MM.1S (cell line): Measurements from ENCODE around the gene USP6NL.

Experiments used
- DNase-seq: peaks from one replicate; pipeline ENCODE4 v3.0.0-alpha.2; 2015
- H2AFZ ChIP-seq: fragments of 300-600 bp; sonication (generic); 2 replicates; pipeline ENCODE4 v1.6.0; 2016; ENCODE audit warnings: antibody characterized with exemption, low read length
- H3F3A ChIP-seq: fragments of 300-600 bp; sonication (generic); 2 replicates; pipeline ENCODE4 v1.6.1; 2016; ENCODE audit warnings: mild to moderate bottlenecking, antibody characterized with exemption, low read length, moderate library complexity, mixed read lengths; ENCODE audit not compliant: insufficient read depth
- H3K27ac ChIP-seq: fragments of 300-600 bp; sonication (generic); 2 replicates; pipeline ENCODE4 v1.5.1; 2016; ENCODE audit warnings: mild to moderate bottlenecking, low read length
- H3K27me3 ChIP-seq: fragments of 300-600 bp; sonication (generic); replicated peaks from 2 replicates; pipeline ENCODE4 v1.6.0; 2016; ENCODE audit warnings: low read length; ENCODE audit not compliant: insufficient read depth
- H3K36me3 ChIP-seq: fragments of 300-600 bp; sonication (generic); replicated peaks from 2 replicates; pipeline ENCODE4 v1.6.1; 2016; ENCODE audit warnings: mild to moderate bottlenecking, low read length, mixed read lengths; ENCODE audit not compliant: insufficient read depth
- H3K4me1 ChIP-seq: fragments of 300-600 bp; sonication (generic); 2 replicates; pipeline ENCODE4 v1.6.1; 2016; ENCODE audit warnings: low read length, mixed read lengths
- H3K4me2 ChIP-seq: fragments of 300-600 bp; sonication (generic); 2 replicates; pipeline ENCODE4 v1.6.0; 2016; ENCODE audit warnings: low read depth, low read length
- H3K4me3 ChIP-seq: fragments of 300-600 bp; sonication (generic); 2 replicates; pipeline ENCODE4 v1.5.1; 2016; ENCODE audit warnings: low read length, mixed read lengths
- H3K79me2 ChIP-seq: fragments of 300-600 bp; sonication (generic); 2 replicates; pipeline ENCODE4 v1.6.1; 2016; ENCODE audit warnings: mixed run types, low read length, mixed read lengths
- H3K9ac ChIP-seq: fragments of 300-600 bp; sonication (generic); 2 replicates; pipeline ENCODE4 v1.6.1; 2016; ENCODE audit warnings: low read length, mixed read lengths
- H3K9me2 ChIP-seq: fragments of 300-600 bp; sonication (generic); replicated peaks from 2 replicates; pipeline ENCODE4 v1.6.1; 2016; ENCODE audit warnings: mild to moderate bottlenecking, low read length, mixed read lengths; ENCODE audit not compliant: insufficient read depth
- H3K9me3 ChIP-seq: fragments of 300-600 bp; sonication (generic); replicated peaks from 2 replicates; pipeline ENCODE4 v1.6.1; 2016; ENCODE audit warnings: mild to moderate bottlenecking, low read length, mixed read lengths; ENCODE audit not compliant: insufficient read depth
- H4K20me1 ChIP-seq: fragments of 300-600 bp; sonication (generic); 2 replicates; pipeline ENCODE4 v1.6.1; 2016; ENCODE audit warnings: mild to moderate bottlenecking, low read length, moderate library complexity, mixed read lengths; ENCODE audit not compliant: insufficient read depth
- EZH2 ChIP-seq: fragments of 300-600 bp; sonication (generic); optimal IDR thresholded peaks from 2 replicates; pipeline ENCODE3; 2017; ENCODE audit warnings: low read depth, mild to moderate bottlenecking, antibody characterized with exemption, low read length, mixed read lengths
- EZH2phosphoT487 ChIP-seq: fragments of 300-600 bp; sonication (generic); IDR thresholded peaks from 2 replicates; pipeline ENCODE4 v1.6.1; 2018; ENCODE audit warnings: antibody characterized with exemption, low read length
- TF ChIP-seq, protein P1 (sequence below): fragments of 300-600 bp; sonication (generic); IDR thresholded peaks from 2 replicates; pipeline ENCODE4 v1.5.1; 2016; ENCODE audit warnings: antibody characterized with exemption, low read length, mixed read lengths

Gene USP6NL

DNA sequence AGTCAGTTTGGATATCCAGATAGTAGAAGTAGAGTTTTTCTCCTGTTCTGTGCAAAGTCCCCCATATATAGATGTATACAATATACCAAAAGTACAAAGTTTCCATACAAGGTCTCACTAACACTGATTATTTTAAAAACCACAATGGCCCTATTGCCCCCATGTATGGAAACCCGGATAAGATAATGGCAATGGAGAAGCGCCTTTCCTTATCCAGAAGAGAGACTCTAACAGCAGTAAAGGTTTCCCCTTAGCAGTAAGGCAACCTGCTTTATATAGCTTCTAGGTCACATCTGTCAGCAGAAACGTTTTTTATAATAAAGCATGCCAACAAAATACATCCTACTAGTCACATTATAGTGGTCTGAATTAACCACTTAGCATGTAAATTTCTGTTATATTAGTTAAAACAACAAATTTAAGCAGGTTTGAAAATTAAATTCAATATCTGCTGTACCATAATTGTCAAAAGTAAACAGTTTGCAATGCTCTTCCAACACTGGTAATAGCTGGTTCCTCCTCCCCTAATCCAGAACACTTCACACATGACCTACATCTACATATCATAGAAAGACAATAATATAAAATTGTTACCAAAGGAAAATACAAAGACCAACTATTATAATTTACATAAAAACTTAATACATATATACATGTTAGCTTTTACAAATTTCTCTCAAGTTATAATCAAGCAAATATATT lies 22.4 kb downstream of the USP6NL start:
- Histone ChIP-seq H3K79me2 (no peaks in the 10 kb centered on the region), H4K20me1 (no peaks in the 10 kb centered on the region), H3K9ac (no peak overlapping the region), H3K4me1 (no peaks in the 10 kb centered on the region), H3K9me2 (no peaks in the 10 kb centered on the region), H2AFZ (no peak overlapping the region), H3K4me2 (no peak overlapping the region), H3K36me3 (no peaks in the 10 kb centered on the region), H3K9me3 (no peaks in the 10 kb centered on the region), H3K27me3 (no peaks in the 10 kb centered on the region), H3K27ac (no peak overlapping the region), H3K4me3 (no peak overlapping the region), H3F3A (no peaks in the 10 kb centered on the region)
- TF ChIP-seq EZH2 = no peak
- TF ChIP-seq, protein P1, sequence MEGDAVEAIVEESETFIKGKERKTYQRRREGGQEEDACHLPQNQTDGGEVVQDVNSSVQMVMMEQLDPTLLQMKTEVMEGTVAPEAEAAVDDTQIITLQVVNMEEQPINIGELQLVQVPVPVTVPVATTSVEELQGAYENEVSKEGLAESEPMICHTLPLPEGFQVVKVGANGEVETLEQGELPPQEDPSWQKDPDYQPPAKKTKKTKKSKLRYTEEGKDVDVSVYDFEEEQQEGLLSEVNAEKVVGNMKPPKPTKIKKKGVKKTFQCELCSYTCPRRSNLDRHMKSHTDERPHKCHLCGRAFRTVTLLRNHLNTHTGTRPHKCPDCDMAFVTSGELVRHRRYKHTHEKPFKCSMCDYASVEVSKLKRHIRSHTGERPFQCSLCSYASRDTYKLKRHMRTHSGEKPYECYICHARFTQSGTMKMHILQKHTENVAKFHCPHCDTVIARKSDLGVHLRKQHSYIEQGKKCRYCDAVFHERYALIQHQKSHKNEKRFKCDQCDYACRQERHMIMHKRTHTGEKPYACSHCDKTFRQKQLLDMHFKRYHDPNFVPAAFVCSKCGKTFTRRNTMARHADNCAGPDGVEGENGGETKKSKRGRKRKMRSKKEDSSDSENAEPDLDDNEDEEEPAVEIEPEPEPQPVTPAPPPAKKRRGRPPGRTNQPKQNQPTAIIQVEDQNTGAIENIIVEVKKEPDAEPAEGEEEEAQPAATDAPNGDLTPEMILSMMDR = no peak
- TF ChIP-seq EZH2phosphoT487 = no peak
- no peak for DNase-seq

DNA sequence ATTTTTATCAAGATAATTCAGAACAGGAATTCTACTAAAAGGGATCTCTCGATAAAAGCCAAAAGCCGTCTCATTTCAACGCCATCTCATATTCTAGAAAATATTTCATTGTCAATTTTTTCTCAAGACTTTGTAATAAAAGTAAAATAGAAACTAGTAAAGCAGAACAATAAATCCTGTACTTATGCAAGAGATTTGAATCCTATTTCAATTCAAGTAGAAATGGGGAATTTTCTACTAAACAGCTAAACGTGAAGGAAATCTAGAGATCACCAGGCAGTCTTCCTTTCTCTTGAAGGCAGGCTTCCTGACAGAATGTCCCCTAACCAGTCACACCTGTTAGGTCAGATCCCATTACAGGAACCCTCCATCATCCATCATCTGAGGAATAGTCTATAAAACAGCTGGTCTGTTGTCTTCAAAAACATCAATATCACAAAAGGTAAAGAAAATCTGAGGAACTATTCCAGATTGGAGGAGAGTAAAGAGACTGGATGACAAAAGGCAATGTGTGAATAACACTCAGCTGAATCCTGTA lies 23.7 kb downstream of the USP6NL start:
- no peaks in the 10 kb centered on the region for H3K79me2 ChIP-seq
- no peaks in the 10 kb centered on the region for H3F3A ChIP-seq
- H2AFZ ChIP-seq = no peak overlapping the region
- DNase-seq = no peak
- no peaks in the 10 kb centered on the region for H3K9me2 ChIP-seq
- no peaks in the 10 kb centered on the region for H3K27me3 ChIP-seq
- no peaks in the 10 kb centered on the region for H3K4me1 ChIP-seq
- TF ChIP-seq EZH2 (no peak), EZH2phosphoT487 (no peak)
- TF ChIP-seq, protein P1 = no peak
- H3K36me3 ChIP-seq = no peaks in the 10 kb centered on the region
- H4K20me1 ChIP-seq = no peaks in the 10 kb centered on the region
- no peak overlapping the region for H3K27ac ChIP-seq
- H3K4me2 ChIP-seq = no peak overlapping the region
- H3K9ac ChIP-seq = no peak overlapping the region
- H3K4me3 ChIP-seq = no peak overlapping the region
- no peaks in the 10 kb centered on the region for H3K9me3 ChIP-seq

DNA sequence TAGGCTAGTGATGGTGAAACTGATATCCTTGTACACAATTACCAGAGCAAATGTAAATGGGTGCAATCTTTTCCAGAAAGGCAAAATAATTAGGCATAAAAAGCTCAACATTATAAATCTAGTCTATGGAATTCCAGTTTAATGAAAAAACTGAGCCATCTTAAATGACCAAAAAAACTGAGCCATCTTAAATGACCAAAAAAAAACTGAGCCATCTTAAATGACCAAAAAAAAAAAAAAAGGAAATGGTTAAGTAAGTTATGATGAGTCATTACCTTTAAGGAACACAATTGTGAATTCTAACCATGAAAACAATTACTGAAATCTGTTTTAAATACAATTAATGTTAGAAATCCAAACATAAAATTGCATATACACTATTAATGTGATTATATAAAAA lies 25.3 kb downstream of the USP6NL start:
- DNase-seq = no peak
- Histone ChIP-seq H3K4me3 (no peak overlapping the region), H3K4me1 (no peaks in the 10 kb centered on the region), H3K27me3 (no peaks in the 10 kb centered on the region), H4K20me1 (no peaks in the 10 kb centered on the region), H3K36me3 (no peaks in the 10 kb centered on the region), H3K9ac (no peak overlapping the region), H3K9me3 (no peaks in the 10 kb centered on the region), H3K9me2 (no peaks in the 10 kb centered on the region), H3K4me2 (no peak overlapping the region), H3F3A (no peaks in the 10 kb centered on the region), H3K27ac (no peak overlapping the region), H2AFZ (no peak overlapping the region), H3K79me2 (no peaks in the 10 kb centered on the region)
- no peak for TF ChIP-seq EZH2phosphoT487
- TF ChIP-seq, protein P1 = no peak
- no peak for TF ChIP-seq EZH2
